Bronchial epithelial cell (primary cell): ENCODE measurements around the gene SEMA4D. TPM values are rescaled to one million over a fixed set of nuclear protein-coding genes. Genes with fewer than 3 reads are reported as not detected.
A peak's percentile ranks its signal among the peaks of the same experiment; 100 is the strongest.

Source experiments
- DNase-seq: peaks from one replicate; pipeline ENCODE4 v3.0.0-alpha.2; 2010; ENCODE audit warnings: low read depth
- FAIRE-seq: peaks from 2 replicates; lab custom pipeline; 2011; peaks lifted over from hg19 to GRCh38; lab: Jason Lieb, UNC
- H3K27me3 ChIP-seq: 2 replicates; pipeline ENCODE4 v1.5.1; 2011; ENCODE audit warnings: low read length; ENCODE audit not compliant: control insufficient read depth, insufficient read depth
- H3K36me3 ChIP-seq: 2 replicates; pipeline ENCODE4 v1.5.1; 2011; ENCODE audit warnings: low read length; ENCODE audit not compliant: control insufficient read depth, insufficient read depth
- H3K4me3 ChIP-seq: 2 replicates; pipeline ENCODE4 v1.5.1; 2011; ENCODE audit warnings: mild to moderate bottlenecking, low read depth, low read length, control low read depth
- CTCF ChIP-seq: IDR thresholded peaks from 2 replicates; pipeline ENCODE4 v1.5.1; 2011; ENCODE audit warnings: mild to moderate bottlenecking, moderate library complexity, low read length, control low read depth, inconsistent platforms; ENCODE audit not compliant: insufficient read depth, severe bottlenecking
- total RNA-seq: library from RNA; depleted of rRNA; stranded (reverse); fragments of >200 nt; gene quantifications from 2 replicates; pipeline ENCODE4 v1.2.1, GENCODE V29; 2014

Gene SEMA4D
- total RNA-seq, 1 donor from 2014 or later = 1.8 TPM

GRCh38 chr9:89488131-89488530 is 9.8 kb downstream of the SEMA4D start:
- Histone ChIP-seq H3K27me3 (no peaks in the 10 kb centered on the region), H3K4me3 (no peak overlapping the region), H3K36me3 (no peaks in the 10 kb centered on the region)
- DNase-seq (no peak), FAIRE-seq (no peak)
- TF ChIP-seq CTCF = no peak

- TF ChIP-seq CTCF = no peak
These were observed 11.2 kb downstream of the SEMA4D start for GRCh38 chr9:89486681-89487080.

GRCh38 chr9:89484475-89485404 is 13.2 kb downstream of the SEMA4D start:
- DNase-seq = peak; percentile 17
- H3K4me3 ChIP-seq = no peak overlapping the region
- H3K27me3 ChIP-seq = no peaks in the 10 kb centered on the region
- no peaks in the 10 kb centered on the region for H3K36me3 ChIP-seq
- TF ChIP-seq CTCF = no peak
- peak; percentile 98 for FAIRE-seq

More at GRCh38 chr9:89486681-89487080, 11.2 kb downstream of the SEMA4D start:
- no peak for DNase-seq
- no peak for FAIRE-seq
- Histone ChIP-seq H3K27me3 (no peaks in the 10 kb centered on the region), H3K4me3 (no peak overlapping the region), H3K36me3 (no peaks in the 10 kb centered on the region)

- no peak for FAIRE-seq
- no peak for TF ChIP-seq CTCF
- no peak for DNase-seq
- Histone ChIP-seq H3K4me3 (no peak overlapping the region), H3K27me3 (no peaks in the 10 kb centered on the region), H3K36me3 (no peaks in the 10 kb centered on the region)
These were observed 14.1 kb downstream of the SEMA4D start for GRCh38 chr9:89483592-89484474.

GRCh38 chr9:89482901-89483361 is 15.0 kb downstream of the SEMA4D start:
- no peak for TF ChIP-seq CTCF
- DNase-seq = no peak
- H3K27me3 ChIP-seq = no peaks in the 10 kb centered on the region
- no peak for FAIRE-seq
- no peaks in the 10 kb centered on the region for H3K36me3 ChIP-seq
- H3K4me3 ChIP-seq = no peak overlapping the region
